Measurements from ENCODE around the gene SMG9. TPM values are rescaled to one million over a fixed set of nuclear protein-coding genes. Genes with fewer than 3 reads are reported as not detected.

Gene SMG9
- total RNA-seq, 2 experiments from 2014 or later: 48.9 to 53.1 TPM

DNA sequence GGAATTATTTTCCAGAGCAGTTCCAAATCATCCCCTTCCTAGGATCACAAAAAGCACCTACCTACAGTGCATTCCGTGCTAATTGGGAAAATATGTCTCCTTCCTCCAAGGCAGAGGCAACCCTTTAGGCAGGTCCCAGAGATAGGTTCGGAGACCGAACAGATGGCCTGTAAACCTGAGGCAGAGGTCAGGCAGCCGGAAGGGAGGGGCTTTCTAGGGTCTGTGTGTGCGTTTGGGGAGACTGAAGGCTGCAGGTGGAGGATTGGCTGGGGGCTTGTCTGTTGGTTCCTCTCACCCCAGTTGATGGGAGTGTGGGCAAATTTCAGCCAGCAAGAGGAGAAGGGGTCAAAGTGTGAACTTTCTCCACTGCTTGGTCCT lies 19.0 kb upstream of the SMG9 start:
- Mint-ChIP-seq H3K27ac (no peak overlapping the region), H3K27me3 (no peaks in the 10 kb centered on the region), H3K4me3 (no peak overlapping the region), H3K4me1 (ENCODE audit: low read depth) (peaks cover 31% of the 10 kb centered on the region), H3K9me3 (no peaks in the 10 kb centered on the region), H3K36me3 (ENCODE audit: low read depth) (peaks cover 67% of the 10 kb centered on the region)
- DNase-seq: no peak
- intact Hi-C loops (cut with micrococcal nuclease): no loop called here
- ATAC-seq: no peak
- TF ChIP-seq, protein P1, sequence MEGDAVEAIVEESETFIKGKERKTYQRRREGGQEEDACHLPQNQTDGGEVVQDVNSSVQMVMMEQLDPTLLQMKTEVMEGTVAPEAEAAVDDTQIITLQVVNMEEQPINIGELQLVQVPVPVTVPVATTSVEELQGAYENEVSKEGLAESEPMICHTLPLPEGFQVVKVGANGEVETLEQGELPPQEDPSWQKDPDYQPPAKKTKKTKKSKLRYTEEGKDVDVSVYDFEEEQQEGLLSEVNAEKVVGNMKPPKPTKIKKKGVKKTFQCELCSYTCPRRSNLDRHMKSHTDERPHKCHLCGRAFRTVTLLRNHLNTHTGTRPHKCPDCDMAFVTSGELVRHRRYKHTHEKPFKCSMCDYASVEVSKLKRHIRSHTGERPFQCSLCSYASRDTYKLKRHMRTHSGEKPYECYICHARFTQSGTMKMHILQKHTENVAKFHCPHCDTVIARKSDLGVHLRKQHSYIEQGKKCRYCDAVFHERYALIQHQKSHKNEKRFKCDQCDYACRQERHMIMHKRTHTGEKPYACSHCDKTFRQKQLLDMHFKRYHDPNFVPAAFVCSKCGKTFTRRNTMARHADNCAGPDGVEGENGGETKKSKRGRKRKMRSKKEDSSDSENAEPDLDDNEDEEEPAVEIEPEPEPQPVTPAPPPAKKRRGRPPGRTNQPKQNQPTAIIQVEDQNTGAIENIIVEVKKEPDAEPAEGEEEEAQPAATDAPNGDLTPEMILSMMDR (IDR thresholded peaks at IDR 0.05): no peak
- CTCF ChIA-PET: no interaction called here
- POLR2A ChIA-PET: no interaction called here

DNA sequence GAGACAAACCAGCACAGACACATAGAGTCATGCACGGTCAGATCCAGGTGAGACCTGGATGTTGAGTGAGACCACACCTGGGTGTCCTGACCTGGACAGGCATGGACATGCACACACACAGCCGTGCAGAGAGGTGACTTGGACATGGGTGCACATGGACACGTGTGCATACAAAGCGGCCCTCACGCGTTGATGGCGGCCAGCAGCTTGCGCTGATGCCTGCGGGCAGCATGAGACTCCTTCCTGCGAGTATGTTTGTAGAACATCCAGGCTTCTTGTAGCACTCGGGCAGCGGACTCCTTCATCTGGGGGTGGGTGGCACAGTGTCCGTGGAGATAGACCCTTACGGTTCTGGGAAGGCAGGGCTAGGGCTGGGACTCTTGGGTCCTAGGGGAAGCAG lies 14.5 kb upstream of the SMG9 start:
- intact Hi-C loops (cut with micrococcal nuclease): no loop called here
- Mint-ChIP-seq H3K27me3 (no peaks in the 10 kb centered on the region), H3K4me1 (ENCODE audit: low read depth) (peaks cover 46% of the 10 kb centered on the region), H3K9me3 (no peaks in the 10 kb centered on the region), H3K36me3 (ENCODE audit: low read depth) (peaks cover 70% of the 10 kb centered on the region), H3K27ac (no peak overlapping the region), H3K4me3 (no peak overlapping the region)
- DNase-seq (no peak), ATAC-seq (no peak)
- TF ChIP-seq, protein P1 (IDR thresholded peaks at IDR 0.05): no peak
- ChIA-PET CTCF (interaction anchor here (1.0 to 5.0 kb wide), 2 partner anchors 9 to 17 kb away, joined by 5 to 122 read pairs; partner anchors contain the start of gene KCNN4), POLR2A (interaction anchor here (10.5 to 11.4 kb wide), 2 partner anchors 9 to 15 kb away, joined by 137 to 147 read pairs; partner anchors contain the start of genes KCNN4 and SMG9)

GRCh38 chr19:43768273-43769050 lies 13.7 kb upstream of the SMG9 start:
- Mint-ChIP-seq H3K4me1 (ENCODE audit: low read depth) (peaks cover 52% of the 10 kb centered on the region), H3K27me3 (no peaks in the 10 kb centered on the region), H3K27ac (peak overlapping the region; percentile 46), H3K4me3 (no peak overlapping the region), H3K36me3 (ENCODE audit: low read depth) (peaks cover 70% of the 10 kb centered on the region), H3K9me3 (no peaks in the 10 kb centered on the region)
- DNase-seq (no peak), ATAC-seq (no peak)
- TF ChIP-seq, protein P1 (IDR thresholded peaks at IDR 0.05): no peak
- POLR2A ChIA-PET: interaction anchor here (0.5 to 11.4 kb wide), 4 partner anchors 10 to 163 kb away, joined by 3 to 147 read pairs (median 70); partner anchors contain the start of genes KCNN4 and SMG9
- intact Hi-C loops (cut with micrococcal nuclease): no loop called here
- CTCF ChIA-PET: interaction anchor here (1.0 to 5.0 kb wide), 5 partner anchors 10 to 23 kb away, joined by 5 to 122 read pairs (median 17); partner anchors contain the start of genes KCNN4 and SMG9

DNA sequence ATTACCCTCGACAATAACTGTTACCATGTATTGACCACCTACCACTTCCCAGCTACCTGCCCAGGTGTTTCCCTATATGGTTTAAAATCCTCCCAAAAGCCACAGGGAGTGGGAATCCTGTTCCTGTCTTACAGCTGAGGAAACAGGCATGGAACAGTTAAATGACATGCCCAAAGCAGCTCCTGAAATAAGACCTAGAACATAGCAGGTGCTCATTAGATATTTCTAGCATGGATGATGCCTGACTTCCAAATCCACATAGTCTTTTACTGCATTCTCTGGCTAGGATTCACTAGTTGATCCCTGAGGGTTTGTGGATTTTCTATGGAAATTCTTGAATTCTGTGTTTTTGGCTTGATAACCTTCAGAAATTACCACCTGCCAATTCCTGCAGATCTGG lies 13.1 kb upstream of the SMG9 start:
- ATAC-seq (no peak), DNase-seq (no peak)
- CTCF ChIA-PET: interaction anchor here (1.2 to 5.0 kb wide), 5 partner anchors 11 to 33 kb away, joined by 3 to 122 read pairs (median 17); partner anchors contain the start of genes KCNN4 and SMG9
- Mint-ChIP-seq H3K27ac (peak overlapping the region; percentile 95), H3K36me3 (ENCODE audit: low read depth) (peaks cover 68% of the 10 kb centered on the region), H3K27me3 (no peaks in the 10 kb centered on the region), H3K9me3 (no peaks in the 10 kb centered on the region), H3K4me3 (no peak overlapping the region), H3K4me1 (ENCODE audit: low read depth) (peaks cover 58% of the 10 kb centered on the region)
- TF ChIP-seq, protein P1 (IDR thresholded peaks at IDR 0.05): no peak
- intact Hi-C loops (cut with micrococcal nuclease): no loop called here
- POLR2A ChIA-PET: interaction anchor here (0.7 to 11.4 kb wide), 3 partner anchors 11 to 21 kb away, joined by 3 to 147 read pairs (median 137); partner anchors contain the start of genes KCNN4 and SMG9

DNA sequence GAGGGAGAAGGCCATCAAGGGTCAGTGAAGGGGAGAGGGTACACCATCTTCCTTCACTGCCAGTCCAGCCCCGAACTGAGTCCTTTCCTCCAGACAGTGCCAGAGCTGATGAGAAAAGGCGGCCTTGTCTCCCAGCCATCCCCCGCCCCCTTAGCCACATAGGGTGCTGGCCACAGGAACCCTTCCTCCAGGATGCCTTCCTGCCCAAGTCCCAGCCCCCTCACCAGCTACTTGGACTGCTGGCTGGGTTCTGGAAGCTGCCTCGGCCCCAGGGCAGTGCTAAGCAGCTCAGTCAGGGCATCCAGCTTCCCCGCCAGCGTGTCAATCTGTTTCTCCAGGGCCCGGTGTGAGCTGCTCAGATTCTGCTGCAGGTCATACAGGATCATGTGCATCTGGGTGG lies 12.6 kb upstream of the SMG9 start:
- Mint-ChIP-seq H3K4me3 (no peak overlapping the region), H3K27ac (peak overlapping the region; percentile 95), H3K4me1 (ENCODE audit: low read depth) (peaks cover 63% of the 10 kb centered on the region), H3K27me3 (no peaks in the 10 kb centered on the region), H3K9me3 (no peaks in the 10 kb centered on the region), H3K36me3 (ENCODE audit: low read depth) (peaks cover 63% of the 10 kb centered on the region)
- ATAC-seq (no peak), DNase-seq (no peak)
- intact Hi-C loops (cut with micrococcal nuclease): no loop called here
- TF ChIP-seq, protein P1 (IDR thresholded peaks at IDR 0.05): no peak
- ChIA-PET CTCF (interaction anchor here (0.8 to 5.0 kb wide), 6 partner anchors 11 to 42 kb away, joined by 3 to 122 read pairs (median 16); partner anchors contain the start of genes KCNN4 and SMG9), POLR2A (interaction anchor here (1.1 to 11.4 kb wide), 3 partner anchors 11 to 22 kb away, joined by 5 to 147 read pairs (median 137); partner anchors contain the start of genes KCNN4 and SMG9)

All from activated CD8-positive, alpha-beta T cell treated with anti-CD3 and anti-CD28 coated beads for 36 hours (primary cell).